Measurements from ENCODE around the gene ETNK2.

- no peak for TF ChIP-seq CTCF (IDR thresholded peaks at IDR 0.05)
- no peak for TF ChIP-seq POLR2A (IDR thresholded peaks at IDR 0.05)
Measured at GRCh38 chr1:204167730-204168129, 15.9 kb upstream of the ETNK2 start.

All from uterus (tissue), 2 donors.